Mucosa of rectum (tissue), 2 donors: ENCODE results near the gene TBC1D24.
"Not testable (repeated sequence)": the region's sequence is repeated elsewhere in the genome, so short reads cannot be mapped to it uniquely, and the experiment has no call there.

Experiments
- H3K27ac ChIP-seq, 2 donors: one replicate each; pipeline ENCODE4 v1.7.0; 2013; ENCODE audit warnings: inconsistent platforms in 2 of 2, low read depth in 2 of 2, low read length in 2 of 2
- H3K27me3 ChIP-seq, 2 donors: one replicate each; pipeline ENCODE4 v1.7.0; 2013; ENCODE audit warnings: low read length in 2 of 2; ENCODE audit not compliant: control insufficient read depth in 2 of 2, insufficient read depth in 2 of 2
- H3K36me3 ChIP-seq, 2 donors: one replicate each; pipeline ENCODE4 v1.7.0; 2013; ENCODE audit warnings: low read length in 2 of 2; ENCODE audit not compliant: control insufficient read depth in 2 of 2, insufficient read depth in 2 of 2
- H3K4me1 ChIP-seq, 2 donors: one replicate each; pipeline ENCODE4 v1.7.0; 2013; ENCODE audit warnings: low read length in 2 of 2, mild to moderate bottlenecking in 1 of 2; ENCODE audit not compliant: control insufficient read depth in 2 of 2, insufficient read depth in 2 of 2
- H3K4me3 ChIP-seq, 2 donors: one replicate each; pipeline ENCODE4 v1.7.0; 2013; ENCODE audit warnings: low read length in 2 of 2
- H3K9ac ChIP-seq, 2 donors: one replicate each; pipeline ENCODE4 v1.7.0; 2013; ENCODE audit warnings: low read length in 2 of 2, low read depth in 1 of 2, mild to moderate bottlenecking in 1 of 2
- H3K9me3 ChIP-seq, 2 donors: one replicate each; pipeline ENCODE4 v1.7.0; 2013; ENCODE audit warnings: low read length in 2 of 2; ENCODE audit not compliant: control insufficient read depth in 2 of 2
- donor health status: healthy.
- donor health status: Normal muscosa, but diverticular disease.

Gene TBC1D24

DNA sequence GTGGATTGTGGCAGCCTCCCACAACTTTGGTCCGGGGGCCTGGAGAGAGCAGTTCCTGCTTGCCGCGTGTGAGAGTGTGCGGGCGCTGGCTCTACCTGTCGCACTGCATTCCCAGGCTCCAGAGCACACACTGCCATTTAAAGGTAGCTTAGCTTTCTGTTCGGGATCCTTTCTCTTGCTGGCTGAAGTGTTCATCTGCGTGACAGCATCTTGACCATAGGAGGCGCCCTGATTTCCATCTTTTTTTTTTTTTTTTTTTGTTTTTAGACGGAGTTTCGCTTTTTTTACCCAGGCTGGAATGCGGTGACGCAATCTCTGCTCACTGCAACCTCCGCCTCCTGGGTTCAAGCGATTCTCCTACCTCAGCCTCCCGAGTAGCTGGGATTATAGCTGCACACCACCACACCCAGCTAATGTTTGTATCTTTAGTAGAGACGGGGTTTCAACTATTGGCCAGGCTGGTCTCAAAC, 76.5 kb downstream of the TBC1D24 start:
- peak overlapping the region in 1 of 2 donors; percentile 26 for H3K9ac ChIP-seq
- H3K36me3 ChIP-seq, H3K4me3 ChIP-seq, H3K9me3 ChIP-seq, H3K4me1 ChIP-seq, H3K27ac ChIP-seq, H3K27me3 ChIP-seq: not testable (repeated sequence)

DNA sequence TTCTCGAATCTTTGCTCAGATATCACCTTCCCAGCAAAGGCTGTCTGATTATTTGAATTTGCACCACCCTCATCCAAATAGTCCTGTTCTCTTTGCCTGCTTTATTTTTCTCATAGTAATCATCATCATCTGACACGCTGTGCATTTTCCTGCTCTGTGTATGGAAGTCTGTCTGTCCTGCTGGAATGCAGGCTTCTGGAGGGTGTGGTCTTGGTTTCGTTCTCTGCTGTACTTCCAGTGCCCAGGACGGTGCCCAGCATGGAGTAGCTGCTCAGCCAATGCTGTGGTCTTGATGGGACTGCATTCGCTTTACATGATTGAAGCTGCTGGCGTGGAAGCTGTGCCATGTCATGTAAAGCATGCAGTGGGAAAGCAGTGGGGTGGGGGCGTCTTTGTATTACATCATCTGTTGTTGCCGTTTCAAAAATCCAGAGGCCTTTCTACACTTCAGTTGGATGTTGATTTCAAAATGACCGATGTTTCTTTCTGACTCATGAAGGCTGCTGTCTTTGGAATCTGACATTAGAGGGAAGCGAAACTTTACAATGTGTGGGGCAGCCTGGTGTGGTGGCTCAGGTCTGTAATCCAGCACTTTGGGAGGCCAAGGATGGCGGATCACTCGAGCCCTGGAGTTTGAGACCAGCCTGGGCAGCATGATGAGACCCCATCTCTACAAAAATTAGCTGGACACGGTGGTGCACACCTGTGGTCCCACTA, 79.9 kb downstream of the TBC1D24 start:
- not testable (repeated sequence) for H3K27me3 ChIP-seq, H3K4me3 ChIP-seq, H3K27ac ChIP-seq, H3K9me3 ChIP-seq, H3K36me3 ChIP-seq, H3K9ac ChIP-seq, H3K4me1 ChIP-seq
